A673 (cell line): Measurements from ENCODE around the gene PER2. TPM values are rescaled to one million over a fixed set of nuclear protein-coding genes. Genes with fewer than 3 reads are reported as not detected.

Experiments
- BruUV-seq: library from RNA; stranded (reverse); fragments of 400-500 nt; replicated peaks from 2 replicates; lab custom pipeline; 2021; lab: Mats Ljungman, UMichigan
- CTCF ChIA-PET: fragments of 300-600 bp; sonication (Branson Sonifier 250); formaldehyde crosslinking; loops from one replicate; lab custom pipeline; 2022; ENCODE audit warnings: antibody characterized with exemption; lab: Charles Lee
- POLR2A ChIA-PET: fragments of 300-600 bp; sonication (Branson Sonifier 250); formaldehyde crosslinking; loops from one replicate; lab custom pipeline; 2022; ENCODE audit warnings: antibody characterized with exemption; ENCODE audit not compliant: low non-redundant PET; lab: Charles Lee
- DNase-seq: peaks from one replicate; pipeline ENCODE4 v3.0.0-alpha.2; 2015; ENCODE audit warnings: low spot score
- H3K27ac ChIP-seq: fragments of 200-600 bp; sonication (generic); 2 replicates; pipeline ENCODE4 v1.5.1; 2016; ENCODE audit warnings: mixed run types, low read depth, mild to moderate bottlenecking, mixed read lengths, antibody characterized with exemption, low read length; ENCODE audit not compliant: poor library complexity, severe bottlenecking
- H3K27me3 ChIP-seq: fragments of 200-600 bp; sonication (generic); replicated peaks from 2 replicates; pipeline ENCODE4 v1.6.1; 2017; ENCODE audit warnings: mixed run types, low read depth, mild to moderate bottlenecking, mixed read lengths, antibody characterized with exemption, low read length; ENCODE audit not compliant: insufficient read depth, poor library complexity
- H3K36me3 ChIP-seq: fragments of 200-600 bp; sonication (generic); 2 replicates; pipeline ENCODE4 v1.6.1; 2016; ENCODE audit warnings: mixed run types, mild to moderate bottlenecking, mixed read lengths, antibody characterized with exemption, low read length; ENCODE audit not compliant: insufficient read depth, poor library complexity, severe bottlenecking
- H3K4me1 ChIP-seq: fragments of 200-600 bp; sonication (generic); 2 replicates; pipeline ENCODE4 v1.6.1; 2017; ENCODE audit warnings: mixed run types, mild to moderate bottlenecking, mixed read lengths, antibody characterized with exemption, low read length; ENCODE audit not compliant: insufficient read depth, poor library complexity, severe bottlenecking
- H3K4me3 ChIP-seq: fragments of 200-600 bp; sonication (generic); 2 replicates; pipeline ENCODE4 v1.5.1; 2016; ENCODE audit warnings: low read depth, mixed run types, mild to moderate bottlenecking, mixed read lengths, low read length; ENCODE audit not compliant: poor library complexity, severe bottlenecking
- H3K9me3 ChIP-seq: fragments of 200-600 bp; sonication (generic); 2 replicates; pipeline ENCODE4 v1.6.1; 2016; ENCODE audit warnings: mixed run types, low read depth, mild to moderate bottlenecking, mixed read lengths, antibody characterized with exemption, low read length; ENCODE audit not compliant: poor library complexity, severe bottlenecking
- CTCF ChIP-seq: fragments of 300-800, 200-600 bp; sonication (generic); conservative IDR thresholded peaks from 2 replicates; pipeline ENCODE4 v1.5.1; 2017; ENCODE audit warnings: low read depth, mild to moderate bottlenecking, antibody characterized with exemption, low read length, moderate library complexity, mixed read lengths
- EZH2 ChIP-seq: fragments of 200-600 bp; sonication (generic); IDR thresholded peaks from 2 replicates; pipeline ENCODE4 v1.6.1; 2017; ENCODE audit warnings: borderline replicate concordance, low read depth, mild to moderate bottlenecking, mixed read lengths, antibody characterized with exemption, low read length; ENCODE audit not compliant: poor library complexity, severe bottlenecking
- intact Hi-C: fragments of 100-400 bp; cut with micrococcal nuclease; formaldehyde crosslinking; loops from one replicate; pipeline ENCODE4 v1.10.0; 2022; ENCODE audit not compliant: unreplicated experiment
- total RNA-seq: library from RNA; stranded (reverse); gene quantifications from 2 replicates; pipeline ENCODE4 v1.2.3, GENCODE V29; 2021

PER2 gene
- total RNA-seq, 1 experiment from 2014 or later = 7.5 TPM

GRCh38 chr2:238294046-238294392 lies 5.6 kb upstream of the PER2 start:
- no peak overlapping the region for H3K4me3 ChIP-seq
- no TSS peak for BruUV-seq
- no peaks in the 10 kb centered on the region for H3K36me3 ChIP-seq
- no peaks in the 10 kb centered on the region for H3K27me3 ChIP-seq
- no peak for DNase-seq
- ChIA-PET POLR2A (no interaction called here), CTCF (interaction anchor here (0.6 kb wide), 1 partner anchor 781 kb away, joined by 3 read pairs; no protein-coding TSS in a partner anchor)
- intact Hi-C loops = no loop called here
- H3K4me1 ChIP-seq = peaks cover 6% of the 10 kb centered on the region
- TF ChIP-seq CTCF (no peak), EZH2 (no peak)
- no peak overlapping the region for H3K27ac ChIP-seq
- no peaks in the 10 kb centered on the region for H3K9me3 ChIP-seq

GRCh38 chr2:238291550-238292281 lies 3.3 kb upstream of the PER2 start:
- ChIA-PET POLR2A (no interaction called here), CTCF (no interaction called here)
- Histone ChIP-seq H3K4me3 (no peak overlapping the region), H3K36me3 (no peaks in the 10 kb centered on the region), H3K9me3 (no peaks in the 10 kb centered on the region), H3K27me3 (no peaks in the 10 kb centered on the region), H3K4me1 (peaks cover 15% of the 10 kb centered on the region), H3K27ac (no peak overlapping the region)
- DNase-seq = no peak
- TF ChIP-seq EZH2 (no peak), CTCF (no peak)
- no TSS peak for BruUV-seq
- intact Hi-C loops = no loop called here

GRCh38 chr2:238290715-238291549 lies 2.5 kb upstream of the PER2 start:
- TF ChIP-seq EZH2 (no peak), CTCF (no peak)
- H3K4me3 ChIP-seq = no peak overlapping the region
- no peak overlapping the region for H3K27ac ChIP-seq
- H3K27me3 ChIP-seq = no peaks in the 10 kb centered on the region
- ChIA-PET CTCF (no interaction called here), POLR2A (no interaction called here)
- no TSS peak for BruUV-seq
- peaks cover 15% of the 10 kb centered on the region for H3K4me1 ChIP-seq
- no peak for DNase-seq
- no peaks in the 10 kb centered on the region for H3K9me3 ChIP-seq
- intact Hi-C loops = no loop called here
- H3K36me3 ChIP-seq = no peaks in the 10 kb centered on the region
